Hematopoietic multipotent progenitor cell treated with erythropoietin and hydrocortisone succinate and interleukin-3 and kit ligand, for 4 days (in vitro differentiated cells): ENCODE measurements around the gene UROC1.
A peak's percentile ranks its signal among the peaks of the same experiment; 100 is the strongest.

Experiments used
- DNase-seq: peaks from one replicate; pipeline ENCODE4 v3.0.0-alpha.2; 2015

Gene UROC1

DNA sequence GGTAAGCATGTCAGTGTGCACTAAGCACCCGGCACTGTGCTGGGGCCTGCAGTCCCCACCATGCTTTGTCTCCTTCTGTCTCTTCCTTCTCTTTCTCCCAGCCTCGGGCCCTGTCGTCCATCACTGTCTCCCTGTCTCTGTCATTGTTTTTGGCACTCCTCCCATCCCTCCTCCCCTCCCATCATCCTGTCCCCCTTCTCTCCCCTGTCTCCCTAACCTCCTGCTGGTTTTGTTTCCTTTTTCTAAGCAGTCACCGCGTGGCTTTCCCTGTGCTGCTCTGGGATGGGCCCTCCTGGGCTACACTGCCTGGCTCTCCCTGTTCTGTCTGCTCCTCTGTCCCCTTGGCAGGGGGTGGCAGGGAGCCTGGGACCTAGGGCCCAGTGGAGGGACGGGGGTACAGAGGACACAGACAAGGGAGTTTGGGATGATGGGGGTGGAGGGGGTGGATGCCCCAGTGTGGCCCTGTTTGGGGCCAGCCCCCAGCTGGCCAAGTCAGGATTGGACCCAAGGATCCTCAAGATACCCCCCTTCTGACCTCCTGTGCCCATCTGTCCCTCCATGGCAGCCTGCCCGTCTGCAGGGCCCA, 12.1 kb upstream of the UROC1 start:
- peak; percentile 31 for DNase-seq

DNA sequence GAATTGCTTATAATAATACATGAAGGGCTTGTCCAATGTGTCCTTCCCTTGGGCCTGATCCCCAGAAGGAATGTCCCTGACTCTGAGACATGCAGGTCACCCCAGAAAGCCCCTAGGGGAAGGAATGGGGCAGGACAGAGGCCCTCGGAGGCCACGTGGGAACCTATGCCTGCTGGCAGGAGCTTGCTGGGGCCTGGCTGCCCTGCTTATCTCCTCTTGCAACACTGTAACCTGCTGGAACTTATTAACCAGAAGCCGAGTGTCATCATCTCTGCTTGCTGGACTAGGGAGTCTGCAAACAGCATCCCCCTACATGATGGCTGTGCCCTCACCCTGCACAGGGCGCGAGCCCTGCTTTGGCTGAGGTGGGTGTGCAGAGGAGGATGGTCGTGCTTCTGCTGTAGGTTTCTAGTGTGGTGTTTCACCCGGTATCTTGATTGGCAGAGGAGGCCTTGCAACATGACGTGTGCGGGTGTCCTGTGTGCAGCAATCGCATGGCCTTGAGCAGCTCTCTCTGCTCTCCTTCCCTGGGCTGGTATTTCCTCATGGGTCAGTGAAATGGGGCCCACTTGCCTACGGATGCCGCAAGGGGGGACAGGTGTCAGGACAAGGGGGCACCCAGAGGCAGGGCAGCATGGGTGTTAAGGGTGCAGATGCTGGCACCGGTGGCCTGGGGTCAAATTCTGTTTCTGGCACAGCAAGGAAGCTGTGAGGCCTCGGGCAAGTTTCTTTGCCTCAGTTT, 11.4 kb upstream of the UROC1 start:
- peak; percentile 85 for DNase-seq

DNA sequence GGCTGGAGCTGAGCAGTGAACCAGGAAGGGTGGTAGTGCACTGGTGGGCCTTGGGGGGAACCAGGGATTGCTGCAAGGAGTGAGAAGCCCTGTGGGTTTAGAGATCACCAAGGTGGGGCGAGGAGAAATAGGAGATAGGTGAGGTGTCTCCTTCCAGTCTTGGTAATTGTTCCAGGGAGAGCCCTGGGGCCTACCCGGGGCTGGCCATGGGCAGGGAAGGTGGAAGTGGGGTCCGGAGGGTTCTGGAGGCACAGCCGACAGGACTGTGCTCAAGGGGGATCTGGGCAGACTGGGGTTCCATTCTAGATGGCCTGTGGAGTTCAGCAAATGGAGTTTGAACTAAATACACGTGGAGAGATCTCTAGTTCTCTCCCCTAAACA, 10.8 kb upstream of the UROC1 start:
- DNase-seq = no peak

DNA sequence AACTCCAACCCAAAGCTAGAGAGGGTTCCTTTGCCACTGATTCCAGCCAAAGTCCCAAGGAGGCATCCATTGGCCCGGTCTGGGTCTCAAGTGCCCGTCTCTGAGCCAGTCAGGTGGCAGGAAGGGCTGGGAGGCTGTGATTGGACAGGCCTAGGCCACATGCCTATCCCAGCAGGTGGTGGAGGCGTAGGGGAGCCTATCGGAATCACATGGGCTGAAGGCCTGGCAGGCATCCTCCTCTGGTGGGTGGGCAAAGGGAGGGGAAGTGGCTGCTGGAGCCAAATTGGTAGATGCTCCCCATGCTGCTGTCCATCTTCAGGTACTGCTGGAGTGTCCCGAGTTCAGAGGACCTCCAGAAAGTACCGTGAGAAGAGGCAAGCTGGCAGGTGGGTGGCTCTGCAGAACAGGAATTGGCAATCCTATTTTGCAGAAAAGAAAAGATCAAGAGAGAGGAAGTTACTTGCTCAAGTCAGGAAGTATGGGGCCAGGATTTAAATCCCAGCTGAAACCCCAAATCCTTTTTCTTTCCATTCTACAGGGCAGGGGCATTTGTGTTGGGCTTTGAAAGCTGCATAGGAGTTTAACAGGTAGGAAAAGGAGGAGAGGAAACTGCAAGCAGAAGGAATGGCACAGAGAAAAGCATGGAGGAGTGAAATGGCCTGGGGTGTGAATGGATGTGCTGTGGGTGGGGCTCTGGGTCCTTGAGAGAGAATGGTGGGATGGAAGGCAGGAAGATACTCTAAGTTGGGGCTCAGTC, 10.1 kb upstream of the UROC1 start:
- DNase-seq = peak; percentile 22

DNA sequence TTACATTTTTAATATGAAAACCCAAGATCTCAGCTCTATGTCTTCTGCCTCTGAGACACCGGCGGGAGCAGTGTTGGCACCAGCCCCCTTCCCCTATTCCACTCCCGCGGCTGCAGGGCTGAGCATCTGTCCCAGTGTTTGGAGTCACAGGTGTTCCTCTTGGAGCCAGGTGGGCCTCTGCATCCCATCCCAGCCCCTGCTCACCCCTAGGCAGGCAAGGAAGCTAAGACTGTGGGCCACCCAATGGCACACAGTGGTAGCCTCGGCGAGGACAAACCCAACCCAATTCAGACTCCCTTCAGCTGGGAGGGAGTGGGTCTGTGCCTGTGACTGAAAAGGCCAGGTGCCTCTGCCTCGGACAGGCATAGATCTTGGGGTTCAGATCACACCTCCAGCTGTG, 9.4 kb upstream of the UROC1 start:
- DNase-seq = no peak

DNA sequence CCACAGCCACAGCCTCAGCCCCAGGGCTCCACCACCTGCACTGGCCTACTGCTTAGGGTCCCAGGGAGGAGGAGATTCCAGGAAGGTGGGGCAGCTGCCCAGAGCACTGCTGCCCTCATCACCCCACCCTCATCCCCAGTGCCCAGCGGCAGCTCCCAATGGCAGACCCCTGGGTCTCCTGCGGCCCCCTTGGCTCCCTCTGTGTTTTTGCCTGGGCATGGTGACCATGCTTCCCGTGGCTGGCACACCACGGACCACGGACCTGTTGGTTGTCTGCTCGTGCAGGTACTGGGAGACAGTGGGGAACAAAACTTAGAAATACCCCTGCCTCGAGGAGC, 9.1 kb upstream of the UROC1 start:
- DNase-seq = no peak

DNA sequence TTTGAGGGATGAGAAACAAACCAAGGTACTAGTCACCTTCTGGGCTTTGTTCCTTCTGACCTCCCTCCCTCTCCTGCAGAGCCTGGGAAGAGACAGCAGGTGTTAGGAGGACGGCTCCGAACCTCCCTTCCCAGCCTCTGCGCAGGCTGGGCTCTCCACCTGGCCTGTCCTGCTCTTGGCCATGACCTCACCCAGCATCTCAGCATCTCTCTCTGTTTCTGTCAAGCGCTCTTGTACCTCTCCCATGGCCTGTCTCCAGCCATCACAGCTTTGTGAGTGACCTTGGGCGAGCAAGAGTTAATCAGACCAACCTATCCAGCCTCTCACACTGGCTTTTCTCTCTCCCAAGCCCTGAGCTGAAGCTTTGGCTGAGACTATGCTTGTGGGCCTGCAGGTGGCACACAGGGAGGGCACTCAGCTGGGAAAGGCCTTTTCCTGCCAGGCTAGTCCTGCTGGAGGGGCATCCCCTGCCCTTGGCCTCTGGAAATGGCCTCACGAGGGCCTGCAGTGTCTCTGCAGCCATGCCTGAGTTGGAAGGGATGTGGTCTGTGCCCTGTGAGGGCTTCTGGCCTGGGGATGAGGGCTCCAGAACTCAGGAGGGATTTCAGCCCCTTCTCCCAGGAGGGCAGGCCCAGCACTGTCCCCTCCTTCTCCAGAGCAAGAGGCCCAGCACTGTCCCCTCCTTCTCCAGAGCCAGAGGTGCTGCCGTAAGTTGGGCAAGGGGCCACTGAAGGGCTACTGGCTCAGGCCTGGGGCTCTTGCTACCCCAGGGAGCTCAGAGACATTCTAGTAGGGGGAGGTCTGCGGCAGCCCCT, 8.5 kb upstream of the UROC1 start:
- no peak for DNase-seq

DNA sequence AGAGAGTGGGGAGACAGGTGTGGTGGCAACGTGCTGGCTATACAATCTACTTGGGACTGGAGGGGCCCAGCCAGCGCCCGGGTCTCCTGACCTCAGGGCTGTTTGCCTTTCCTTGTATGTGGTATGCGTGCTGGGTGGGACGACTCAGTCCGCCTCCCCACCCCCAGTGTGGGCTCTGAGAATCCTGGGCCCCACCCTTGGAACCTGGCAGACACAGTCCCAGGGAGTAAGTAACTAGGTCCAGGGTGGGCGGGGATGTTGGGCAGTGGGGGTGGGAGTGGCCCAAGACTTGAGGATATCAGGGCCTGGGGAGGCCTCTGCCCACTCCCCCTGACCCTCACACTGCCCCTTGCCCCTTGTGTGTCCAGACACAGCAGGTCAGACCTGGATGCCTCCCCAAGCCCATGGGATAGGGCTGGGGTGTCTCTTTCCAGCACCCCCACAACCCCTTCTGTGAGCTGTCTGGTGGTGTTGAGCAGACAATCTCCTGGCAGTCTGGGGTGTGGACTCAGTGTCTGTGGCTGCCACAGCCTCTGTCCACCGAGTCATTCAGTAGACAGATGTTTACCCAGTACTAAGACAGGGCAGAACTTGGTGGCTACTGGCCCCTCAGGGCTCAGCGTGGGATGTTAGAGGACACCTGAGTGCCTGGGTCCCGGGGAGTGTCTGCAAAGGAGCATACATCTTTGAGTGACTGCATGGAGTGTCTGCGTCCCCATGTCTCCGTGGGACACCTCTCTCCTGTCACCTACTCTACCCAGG, 7.7 kb upstream of the UROC1 start:
- DNase-seq = no peak

DNA sequence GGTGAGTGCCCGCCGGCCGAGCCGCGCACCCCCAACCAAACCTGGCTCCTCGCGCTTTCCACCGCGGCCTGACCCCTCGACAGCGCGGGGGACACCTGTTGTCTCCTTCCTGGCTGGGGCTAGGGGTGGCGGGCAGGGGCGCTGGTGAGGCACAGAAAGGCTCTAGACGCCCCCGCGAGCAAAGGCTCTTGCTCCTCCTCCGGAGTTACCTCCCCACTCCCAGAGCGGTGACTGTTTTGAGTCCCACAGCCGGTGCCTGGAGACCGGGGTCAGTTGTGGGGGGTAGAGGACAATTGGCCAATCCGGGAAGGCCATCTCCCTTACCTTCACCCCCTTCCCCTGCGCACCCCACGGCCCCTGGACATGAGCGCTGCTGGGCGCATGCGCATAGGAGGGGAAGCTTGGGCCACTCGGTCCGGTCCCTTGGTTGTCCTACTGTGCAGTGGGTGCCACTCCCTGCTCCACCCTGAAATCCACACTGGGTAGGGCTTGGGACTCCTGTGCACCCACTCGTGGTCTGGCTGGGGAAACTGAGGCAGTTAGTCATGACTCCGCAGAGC, 6.9 kb upstream of the UROC1 start:
- peak; percentile 72 for DNase-seq

DNA sequence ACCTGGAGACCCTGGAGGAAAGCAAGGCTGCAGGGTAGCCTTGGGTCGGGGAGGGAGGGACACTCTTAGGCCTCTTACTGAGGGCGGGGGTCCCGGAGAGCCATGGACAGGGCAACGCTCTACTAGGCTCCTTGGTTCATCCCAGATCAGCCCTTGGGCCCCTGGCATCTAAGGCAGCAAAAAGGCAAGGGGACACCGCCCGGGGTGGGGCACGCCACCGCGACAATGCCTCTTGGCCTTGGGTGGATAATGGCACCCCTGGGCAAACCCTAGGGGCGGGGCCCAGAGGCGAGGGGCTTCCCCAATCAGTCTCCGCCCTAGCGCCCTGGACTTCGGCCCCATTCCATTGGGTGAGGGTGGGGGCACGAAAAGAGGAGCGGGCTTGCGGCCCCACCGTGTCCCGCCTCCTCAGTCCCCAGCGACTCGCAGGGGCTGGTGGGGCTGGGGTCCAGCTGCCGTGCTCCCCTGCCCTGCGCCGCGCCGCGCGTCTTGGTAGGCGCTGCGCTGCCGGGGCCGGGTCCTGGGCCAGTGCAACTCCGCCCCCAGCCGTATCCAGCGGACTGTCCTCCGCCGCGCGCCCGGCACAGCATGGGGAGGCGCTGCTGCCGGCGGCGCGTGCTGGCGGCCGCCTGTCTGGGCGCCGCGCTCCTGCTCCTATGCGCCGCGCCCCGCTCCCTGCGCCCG, 6.3 kb upstream of the UROC1 start, which contains the start of gene CHST13:
Gene CHST13 (plus strand): TSS at position 411 of the 684 bp plus-strand sequence. CDS start 178 bp downstream, at position 589.
- DNase-seq = peak; percentile 87

DNA sequence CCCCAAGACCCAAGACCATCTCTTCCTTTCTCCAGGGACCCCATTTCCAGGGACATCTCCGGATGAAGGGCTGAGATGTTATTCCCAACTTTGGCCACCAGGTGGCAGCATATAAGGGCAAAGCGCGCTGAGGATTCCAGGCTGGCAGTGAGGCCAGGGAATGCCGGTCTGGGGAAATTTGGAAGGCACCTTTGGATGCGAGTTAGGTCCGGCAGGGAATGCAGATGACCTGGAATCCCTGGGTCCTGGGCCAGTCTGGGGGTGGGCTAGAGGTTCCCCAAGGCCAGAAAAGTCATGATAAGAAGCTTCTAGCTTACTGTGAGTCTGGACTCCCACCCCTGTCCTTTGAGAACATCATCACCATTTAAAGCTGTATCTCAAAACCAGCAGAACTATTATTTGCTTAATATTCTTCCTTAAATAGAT, 4.8 kb upstream of the UROC1 start:
- DNase-seq = peak; percentile 67

DNA sequence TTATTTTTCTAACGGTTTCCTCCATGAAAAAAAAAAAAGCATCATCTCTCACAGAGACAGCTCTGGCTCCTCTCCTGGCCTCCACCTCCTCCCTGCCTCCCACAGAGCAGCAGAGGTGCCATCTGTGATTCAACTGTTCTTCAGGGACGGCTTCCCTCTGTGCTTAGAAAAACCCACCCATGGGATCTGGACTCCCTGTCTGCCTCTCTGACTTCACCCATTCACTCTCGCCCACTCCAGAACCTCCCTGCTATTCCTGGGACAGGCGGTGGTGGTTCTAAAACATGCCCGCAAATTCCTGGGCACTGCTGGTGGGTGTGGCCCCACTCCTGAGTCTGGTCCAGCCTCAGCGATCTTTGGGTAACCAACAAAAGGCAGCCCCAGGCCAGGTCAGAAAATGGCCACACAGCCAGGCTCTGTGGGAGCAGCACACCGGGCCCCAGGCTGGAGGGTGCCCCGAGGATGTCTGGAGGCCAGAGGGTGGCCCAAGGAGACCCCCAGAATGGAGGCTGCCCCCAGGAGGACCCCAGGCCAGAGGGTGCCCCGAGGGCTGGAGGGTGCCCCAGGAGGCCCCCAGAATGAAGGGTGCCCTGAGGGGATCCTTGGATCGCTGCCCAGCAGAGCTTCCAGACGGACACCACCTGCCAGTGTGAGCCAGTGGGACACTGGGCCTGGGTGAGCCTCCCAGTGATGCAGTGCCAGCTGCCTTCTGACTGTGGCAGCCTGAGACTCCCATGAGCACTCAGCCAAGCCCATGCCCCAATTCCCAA, 3.7 kb upstream of the UROC1 start:
- DNase-seq = no peak

DNA sequence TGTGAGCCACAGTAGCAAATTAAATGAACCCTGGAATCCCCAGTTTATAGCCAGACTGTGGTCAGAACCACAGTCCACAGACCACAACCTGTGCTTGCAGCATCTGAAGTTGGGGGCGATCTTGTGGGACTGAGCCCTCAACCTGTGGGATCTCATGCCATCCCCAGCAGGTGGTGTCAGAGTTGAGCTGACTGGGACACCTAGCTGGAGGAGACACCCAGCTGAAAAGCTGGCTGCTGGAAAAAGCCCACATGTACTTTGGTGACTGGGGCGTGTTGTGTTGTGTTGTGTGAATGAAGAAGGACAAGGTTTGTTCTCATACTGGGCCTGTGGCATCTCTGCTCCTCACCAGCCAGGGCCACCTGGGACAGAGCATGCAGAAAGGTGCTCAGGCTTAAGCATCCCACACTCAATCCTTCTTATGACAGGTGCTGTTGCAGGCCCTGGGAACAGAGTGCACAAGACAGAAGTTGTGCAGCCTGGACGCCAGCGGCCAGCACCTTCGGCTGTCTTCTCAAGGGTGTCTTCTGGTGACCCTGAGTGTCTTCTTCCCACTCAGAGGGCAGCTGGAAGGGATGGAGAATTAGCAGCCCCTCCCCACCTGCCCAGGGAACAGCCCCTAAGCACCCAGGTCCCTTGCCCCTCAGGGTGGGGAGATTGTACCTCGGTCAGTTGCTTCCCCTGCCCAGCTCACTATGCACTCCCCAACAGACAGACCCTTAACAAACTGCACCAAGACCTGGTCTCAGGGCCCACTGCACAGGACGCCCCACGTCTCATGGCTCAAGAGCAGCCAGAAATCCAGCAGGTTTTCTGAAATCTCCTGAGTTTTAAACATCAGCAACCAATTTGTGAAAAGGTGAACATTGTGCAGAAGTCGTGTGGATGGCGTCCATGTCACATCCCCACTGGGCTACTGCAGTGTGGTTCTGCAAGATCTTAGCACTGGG, 2.2 kb upstream of the UROC1 start:
- no peak for DNase-seq

DNA sequence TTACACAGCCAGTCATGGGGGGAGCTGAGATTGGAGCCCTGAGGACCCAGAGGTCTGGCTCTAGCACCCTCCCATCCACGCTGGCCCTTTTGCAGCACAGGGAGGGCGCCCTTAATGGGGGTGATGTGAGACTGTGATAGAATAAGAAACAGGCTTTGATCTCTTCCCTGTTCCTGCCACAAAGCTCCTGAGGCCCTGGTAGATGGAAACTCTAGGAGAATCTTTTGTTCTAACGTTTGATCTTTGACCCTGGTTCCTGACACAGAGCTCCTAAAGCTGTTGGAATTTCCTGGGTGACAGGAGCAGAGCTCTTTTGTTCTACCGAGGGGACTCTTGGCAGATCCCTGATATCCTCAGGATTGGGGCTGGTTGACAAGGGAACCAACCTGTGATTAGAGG, 1.2 kb upstream of the UROC1 start:
- no peak for DNase-seq

DNA sequence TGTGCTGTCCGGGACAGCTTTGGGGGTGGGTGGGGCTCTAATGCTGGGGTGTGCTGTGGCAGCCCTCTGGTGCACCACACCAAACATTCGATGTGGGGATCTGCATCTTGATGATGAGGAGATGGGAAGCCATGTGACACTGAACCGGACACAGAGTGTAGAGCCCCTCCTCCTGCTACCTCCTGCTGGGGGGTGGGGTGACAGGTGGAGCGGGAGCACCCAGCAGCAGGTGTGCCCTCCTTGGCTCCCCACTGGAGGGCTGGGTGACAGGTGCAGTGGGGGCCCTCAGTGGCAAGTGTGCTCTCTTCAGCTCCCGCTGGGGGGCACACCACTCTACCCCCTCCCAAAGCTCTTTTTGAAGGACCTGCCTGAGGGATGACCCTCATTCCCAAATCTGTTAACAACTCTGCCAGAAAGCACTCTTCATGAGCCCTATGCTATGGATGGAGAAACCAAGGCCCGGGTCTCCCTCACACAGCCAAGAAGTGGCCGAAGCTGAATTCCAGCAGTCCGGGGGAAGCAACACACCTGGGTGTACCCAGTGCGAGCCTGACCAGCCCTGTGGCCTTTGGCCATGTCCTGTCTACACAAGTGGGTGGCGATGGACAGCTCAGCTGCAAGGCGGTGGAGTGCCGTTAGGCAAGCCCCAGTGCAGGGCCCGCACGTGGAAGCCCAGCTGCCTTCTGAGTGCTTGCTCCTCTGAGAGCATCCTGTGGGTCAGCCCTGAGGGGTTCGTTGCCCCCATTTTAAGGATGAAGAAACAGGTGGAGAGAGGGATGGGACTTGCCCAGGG, 609 bp upstream of the UROC1 start:
- no peak for DNase-seq

DNA sequence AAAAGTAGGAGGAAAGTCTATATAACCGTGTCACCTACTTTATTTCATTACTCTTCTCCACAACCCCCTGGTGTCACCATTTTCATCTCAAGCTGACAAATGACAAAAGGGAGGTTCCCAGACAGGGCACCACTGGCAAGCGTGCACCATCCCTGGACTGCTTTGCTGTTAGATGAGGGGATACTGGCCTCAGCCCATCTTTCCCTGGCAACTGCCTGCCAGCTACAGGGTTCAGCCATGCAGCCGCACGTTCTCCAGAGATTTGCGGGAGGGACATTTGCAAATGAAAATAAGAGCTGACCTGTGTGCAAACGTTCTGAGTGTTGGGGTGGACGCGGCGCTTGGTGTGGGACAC, 660 bp downstream of the UROC1 start:
- no peak for DNase-seq

DNA sequence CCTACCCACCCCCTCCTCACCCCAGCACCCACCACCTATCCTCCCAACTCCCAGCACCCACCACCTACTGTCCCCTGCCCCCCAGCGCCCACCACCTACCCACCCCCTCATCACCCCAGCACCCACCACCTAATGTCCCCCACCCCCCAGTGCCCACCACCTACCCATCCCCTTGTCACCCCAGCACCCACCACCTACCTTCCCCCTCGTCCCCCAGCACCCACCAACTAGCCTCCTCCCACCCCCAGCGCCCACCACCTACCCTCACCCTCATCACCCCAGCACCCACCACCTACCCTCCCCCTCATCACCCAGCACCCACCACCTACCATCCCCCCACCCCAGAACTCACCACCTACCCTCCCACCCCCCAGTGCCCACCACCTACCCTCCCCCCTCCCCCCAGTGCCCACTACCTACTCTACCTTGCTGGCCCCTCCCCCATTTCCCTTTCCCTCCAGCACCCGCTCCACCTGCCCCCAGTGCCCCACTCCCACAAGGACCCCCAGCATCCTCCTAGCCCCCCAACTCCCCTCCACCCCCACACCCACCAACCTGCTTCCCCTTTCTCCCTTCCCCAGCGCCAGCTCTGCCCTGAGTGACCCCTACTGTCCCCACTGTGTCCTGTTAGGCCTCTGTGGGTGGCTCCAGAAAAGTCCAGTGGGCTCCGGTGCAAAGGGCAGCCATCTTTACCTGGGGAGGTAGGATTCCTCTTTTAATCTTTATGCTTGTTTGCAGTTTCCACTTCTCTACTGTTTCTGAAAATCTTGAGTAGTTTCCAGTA, 1.2 kb downstream of the UROC1 start:
- no peak for DNase-seq
